CD14-positive monocyte (primary cell): Measurements from ENCODE around the gene RTN4R. TPM values are rescaled to one million over a fixed set of nuclear protein-coding genes. Genes with fewer than 3 reads are reported as not detected.
"Not testable (repeated sequence)": the region's sequence is repeated elsewhere in the genome, so short reads cannot be mapped to it uniquely, and the experiment has no call there.

Experiments
- DNase-seq, 3 donors: peaks; one replicate each; pipeline ENCODE4 v3.0.0-alpha.2; 2011 to 2022
- H2AFZ ChIP-seq: 2 replicates; pipeline ENCODE4 v1.6.0; 2012; ENCODE audit warnings: mild to moderate bottlenecking, low read depth, low read length, inconsistent platforms; ENCODE audit not compliant: insufficient read depth, poor library complexity, severe bottlenecking
- H3K27ac ChIP-seq, 2 donors: 1 replicate in 1 of 2; 2 replicates in 1 of 2; pipeline ENCODE4 v1.5.1; 2012 to 2013; ENCODE audit warnings: low read length in 2 of 2, control low read depth in 1 of 2, inconsistent platforms in 1 of 2, low read depth in 1 of 2, mild to moderate bottlenecking in 1 of 2
- H3K27me3 ChIP-seq, 2 donors: one replicate each; pipeline versions ENCODE4 v1.6.0 to v1.6.1; 2011 to 2013; ENCODE audit warnings: low read length in 2 of 2; ENCODE audit not compliant: control insufficient read depth in 2 of 2, insufficient read depth in 2 of 2
- H3K36me3 ChIP-seq, 2 donors: replicated peaks in 1 of 2; 1 replicate in 1 of 2; 2 replicates in 1 of 2; pipeline versions ENCODE4 v1.5.1 to v1.6.1; 2012 to 2013; ENCODE audit warnings: low read length in 2 of 2, control low read depth in 1 of 2, inconsistent platforms in 1 of 2, mild to moderate bottlenecking in 1 of 2; ENCODE audit not compliant: insufficient read depth in 2 of 2, control insufficient read depth in 1 of 2
- H3K4me1 ChIP-seq, 2 donors: 1 replicate in 1 of 2; 2 replicates in 1 of 2; pipeline versions ENCODE4 v1.5.1 to v1.6.1; 2012 to 2013; ENCODE audit warnings: low read length in 2 of 2, control low read depth in 1 of 2, inconsistent platforms in 1 of 2, mild to moderate bottlenecking in 1 of 2, moderate library complexity in 1 of 2; ENCODE audit not compliant: insufficient read depth in 2 of 2, control insufficient read depth in 1 of 2
- H3K4me2 ChIP-seq: replicated peaks from 2 replicates; pipeline ENCODE3; 2012; ENCODE audit warnings: low read length, moderate library complexity, mild to moderate bottlenecking; ENCODE audit not compliant: poor library complexity, severe bottlenecking; ENCODE audit errors: extremely low read depth
- H3K4me3 ChIP-seq, 3 experiments: fragments of 200-600 bp in 1 of 3; sonication (generic) in 1 of 3; replicated peaks in 1 of 3; 1 replicate in 2 of 3; 2 replicates in 1 of 3; pipeline ENCODE4 v1.5.1; 2011 to 2013; ENCODE audit warnings: low read length in 3 of 3, mild to moderate bottlenecking in 3 of 3, control low read depth in 2 of 3, low read depth in 2 of 3, inconsistent platforms in 1 of 3, moderate library complexity in 1 of 3
- H3K79me2 ChIP-seq: 2 replicates; pipeline ENCODE4 v1.6.0; 2012; ENCODE audit warnings: mild to moderate bottlenecking, control low read depth, inconsistent platforms, low read length, moderate library complexity; ENCODE audit not compliant: insufficient read depth
- H3K9ac ChIP-seq: 2 replicates; pipeline ENCODE4 v1.6.0; 2017; ENCODE audit warnings: low read length, mild to moderate bottlenecking; ENCODE audit not compliant: insufficient read depth, poor library complexity, severe bottlenecking
- H3K9me3 ChIP-seq, 2 donors: replicated peaks in 1 of 2; 1 replicate in 1 of 2; 2 replicates in 1 of 2; pipeline versions ENCODE4 v1.5.1 to v1.6.1; 2012 to 2013; ENCODE audit warnings: low read length in 2 of 2, control low read depth in 1 of 2; ENCODE audit not compliant: control insufficient read depth in 1 of 2, insufficient read depth in 1 of 2
- H4K20me1 ChIP-seq: 2 replicates; pipeline ENCODE4 v1.6.0; 2012; ENCODE audit warnings: mild to moderate bottlenecking, low read length, control low read depth, moderate library complexity; ENCODE audit not compliant: insufficient read depth
- H3K27ac Mint-ChIP-seq, 7 donors: one replicate each; pipeline ENCODE4 v1.8.0; 2020; ENCODE audit warnings: mild to moderate bottlenecking in 7 of 7, mixed read lengths in 7 of 7, moderate library complexity in 6 of 7, inconsistent platforms in 2 of 7
- H3K27me3 Mint-ChIP-seq, 3 donors: one replicate each; pipeline ENCODE4 v1.8.0; 2021 to 2022; ENCODE audit warnings: low read depth in 3 of 3, mild to moderate bottlenecking in 3 of 3, mixed read lengths in 3 of 3, moderate library complexity in 3 of 3, inconsistent platforms in 1 of 3
- H3K36me3 Mint-ChIP-seq, 2 donors: one replicate each; pipeline ENCODE4 v1.8.0; 2020; ENCODE audit warnings: mixed read lengths in 2 of 2, inconsistent platforms in 1 of 2, mild to moderate bottlenecking in 1 of 2
- H3K4me1 Mint-ChIP-seq: one replicate; pipeline ENCODE4 v1.8.0; 2020; ENCODE audit warnings: mild to moderate bottlenecking, mixed read lengths
- H3K4me3 Mint-ChIP-seq, 2 donors: one replicate each; pipeline ENCODE4 v1.8.0; 2020; ENCODE audit warnings: mild to moderate bottlenecking in 2 of 2, mixed read lengths in 2 of 2, moderate library complexity in 1 of 2
- H3K9me3 Mint-ChIP-seq, 7 donors: one replicate each; pipeline ENCODE4 v1.8.0; 2020 to 2022; ENCODE audit warnings: mixed read lengths in 7 of 7, mild to moderate bottlenecking in 6 of 7, moderate library complexity in 6 of 7, inconsistent platforms in 2 of 7
- CTCF ChIP-seq: fragments of 200-600 bp; IDR thresholded peaks from one replicate; pipeline ENCODE4 v1.8.0; 2022; ENCODE audit warnings: antibody characterized with exemption, mild to moderate bottlenecking
- WGBS: methylation state at CpG from one replicate; pipeline ENCODE4 v1.1.5; 2013; ENCODE audit warnings: missing lambda C conversion rate; ENCODE audit not compliant: insufficient coverage; 5-methylcytosine and 5-hydroxymethylcytosine counted together
- intact Hi-C, 2 donors: fragments of 100-400 bp; cut with micrococcal nuclease; formaldehyde crosslinking; loops; one replicate each; pipeline versions ENCODE4 v1.15.0 to v1.15.1; 2023
- polyA plus RNA-seq, 3 donors: library from polyadenylated mRNA; depleted of rRNA in 1 of 3; unstranded in 2 of 3; stranded (reverse) in 1 of 3; fragments of 300-500 nt in 2 of 3; fragments of >200 nt in 1 of 3; fragmentation: Illumina TruSeq in 2 of 3; gene quantifications; 1 replicate in 2 of 3; 2 replicates in 1 of 3; pipeline ENCODE4 v1.2.3, GENCODE V29; 2012 to 2021

RTN4R gene
- polyA plus RNA-seq, 3 donors: not detected

GRCh38 chr22:20315337-20316216 lies 47.5 kb upstream of the RTN4R start:
- H3K27ac Mint-ChIP-seq: no peak overlapping the region
- no peaks in the 10 kb centered on the region for H4K20me1 ChIP-seq
- peaks cover 20 to 27% of the 10 kb centered on the region in 2 donors for H3K4me1 ChIP-seq
- H3K27me3 Mint-ChIP-seq: no peaks in the 10 kb centered on the region
- H2AFZ ChIP-seq: no peak overlapping the region
- H3K79me2 ChIP-seq: peaks cover 26% of the 10 kb centered on the region
- no peaks in the 10 kb centered on the region for H3K9me3 Mint-ChIP-seq
- H3K4me3 Mint-ChIP-seq: no peak overlapping the region
- H3K36me3 ChIP-seq: no peaks in the 10 kb centered on the region
- H3K27me3 ChIP-seq: no peaks in the 10 kb centered on the region
- H3K36me3 Mint-ChIP-seq: peaks cover 0 to 5% of the 10 kb centered on the region in 2 donors
- intact Hi-C loops: no loop called here
- no peak overlapping the region for H3K27ac ChIP-seq
- DNase-seq: no peak
- no peak for TF ChIP-seq CTCF
- 92% methylated on average over 15 of the region's 25 CpGs for WGBS
- no peak overlapping the region for H3K4me2 ChIP-seq
- no peaks in the 10 kb centered on the region for H3K9me3 ChIP-seq
- H3K9ac ChIP-seq: no peak overlapping the region
- H3K4me1 Mint-ChIP-seq: peaks cover 27% of the 10 kb centered on the region
- H3K4me3 ChIP-seq: no peak overlapping the region

- intact Hi-C loops, DNase-seq, H3K9me3 Mint-ChIP-seq, H3K27ac ChIP-seq, H3K4me3 ChIP-seq, H3K27me3 ChIP-seq, H3K9me3 ChIP-seq, H3K9ac ChIP-seq, H3K4me2 ChIP-seq, H3K36me3 Mint-ChIP-seq, H3K27me3 Mint-ChIP-seq, H3K4me3 Mint-ChIP-seq, H3K36me3 ChIP-seq, H3K27ac Mint-ChIP-seq, H4K20me1 ChIP-seq, H2AFZ ChIP-seq: not testable (repeated sequence)
- peaks cover 21% of the 10 kb centered on the region for H3K79me2 ChIP-seq
- H3K4me1 Mint-ChIP-seq: peaks cover 25% of the 10 kb centered on the region
- H3K4me1 ChIP-seq: peaks cover 16 to 25% of the 10 kb centered on the region in 2 donors
- WGBS: 94% methylated on average over 9 of the region's 12 CpGs
These were observed 46.7 kb upstream of the RTN4R start for GRCh38 chr22:20314741-20315336.

DNA sequence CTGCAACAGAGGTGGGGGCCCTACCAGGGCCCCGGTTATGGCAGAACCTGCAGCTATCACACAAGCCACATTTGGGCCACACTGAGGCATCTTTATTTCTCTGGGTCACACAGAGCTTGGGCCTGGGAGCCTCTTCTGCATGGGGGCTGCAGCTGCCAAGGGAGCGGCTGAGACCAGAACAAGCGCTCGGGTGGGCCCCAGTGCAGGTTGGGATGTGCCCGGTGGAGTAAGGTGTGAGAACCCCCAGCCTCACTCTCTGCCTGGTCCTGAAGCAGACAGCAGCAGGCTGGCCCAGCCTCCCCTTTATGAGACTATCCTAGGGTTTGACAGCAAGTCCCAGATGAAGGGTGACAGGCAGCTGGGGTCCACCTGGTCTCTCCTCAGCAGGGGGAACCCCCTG lies 46.1 kb upstream of the RTN4R start:
- H4K20me1 ChIP-seq, DNase-seq, H2AFZ ChIP-seq, H3K27ac Mint-ChIP-seq, H3K36me3 Mint-ChIP-seq, H3K9me3 Mint-ChIP-seq, H3K27me3 ChIP-seq, H3K9me3 ChIP-seq, H3K27ac ChIP-seq, intact Hi-C loops, H3K36me3 ChIP-seq, H3K4me3 Mint-ChIP-seq, H3K4me3 ChIP-seq, H3K27me3 Mint-ChIP-seq, H3K4me2 ChIP-seq, H3K9ac ChIP-seq: not testable (repeated sequence)
- Histone ChIP-seq H3K4me1 (peaks cover 13 to 21% of the 10 kb centered on the region in 2 donors), H3K79me2 (peaks cover 16% of the 10 kb centered on the region)
- no CpG with 5 or more reads among the region's 5 CpGs for WGBS
- peaks cover 22% of the 10 kb centered on the region for H3K4me1 Mint-ChIP-seq
